Measurements from ENCODE around the gene MOCS2. TPM values are rescaled to one million over a fixed set of nuclear protein-coding genes. Genes with fewer than 3 reads are reported as not detected.

MOCS2 gene
- total RNA-seq, 1 experiment from 2014 or later, result 14.4 TPM

DNA sequence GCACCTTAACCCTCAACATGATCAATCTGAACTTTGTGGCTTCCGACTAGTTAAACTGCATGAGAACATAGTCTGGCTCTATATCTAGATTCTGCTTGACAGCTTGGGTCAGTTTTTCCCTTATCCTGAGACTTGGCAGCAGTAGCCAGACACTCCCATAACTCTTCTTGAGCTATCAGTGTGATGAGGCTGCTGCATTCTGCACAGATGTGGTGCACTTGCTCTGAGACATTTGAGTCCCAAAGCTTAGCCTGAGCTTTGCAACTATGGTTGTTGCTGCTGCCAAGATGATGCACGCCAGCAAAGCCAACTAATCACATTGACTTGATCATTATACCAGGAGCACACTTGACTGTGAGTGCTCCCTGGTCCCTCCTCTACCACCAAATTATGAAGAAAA is 36.2 kb downstream of the MOCS2 start (continued):
- TF ChIP-seq, protein P1, sequence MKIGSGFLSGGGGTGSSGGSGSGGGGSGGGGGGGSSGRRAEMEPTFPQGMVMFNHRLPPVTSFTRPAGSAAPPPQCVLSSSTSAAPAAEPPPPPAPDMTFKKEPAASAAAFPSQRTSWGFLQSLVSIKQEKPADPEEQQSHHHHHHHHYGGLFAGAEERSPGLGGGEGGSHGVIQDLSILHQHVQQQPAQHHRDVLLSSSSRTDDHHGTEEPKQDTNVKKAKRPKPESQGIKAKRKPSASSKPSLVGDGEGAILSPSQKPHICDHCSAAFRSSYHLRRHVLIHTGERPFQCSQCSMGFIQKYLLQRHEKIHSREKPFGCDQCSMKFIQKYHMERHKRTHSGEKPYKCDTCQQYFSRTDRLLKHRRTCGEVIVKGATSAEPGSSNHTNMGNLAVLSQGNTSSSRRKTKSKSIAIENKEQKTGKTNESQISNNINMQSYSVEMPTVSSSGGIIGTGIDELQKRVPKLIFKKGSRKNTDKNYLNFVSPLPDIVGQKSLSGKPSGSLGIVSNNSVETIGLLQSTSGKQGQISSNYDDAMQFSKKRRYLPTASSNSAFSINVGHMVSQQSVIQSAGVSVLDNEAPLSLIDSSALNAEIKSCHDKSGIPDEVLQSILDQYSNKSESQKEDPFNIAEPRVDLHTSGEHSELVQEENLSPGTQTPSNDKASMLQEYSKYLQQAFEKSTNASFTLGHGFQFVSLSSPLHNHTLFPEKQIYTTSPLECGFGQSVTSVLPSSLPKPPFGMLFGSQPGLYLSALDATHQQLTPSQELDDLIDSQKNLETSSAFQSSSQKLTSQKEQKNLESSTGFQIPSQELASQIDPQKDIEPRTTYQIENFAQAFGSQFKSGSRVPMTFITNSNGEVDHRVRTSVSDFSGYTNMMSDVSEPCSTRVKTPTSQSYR (CRISPR knock-in tag; IDR thresholded peaks at IDR 0.05), result no peak
- no peak for TF ChIP-seq GRHL2 (CRISPR knock-in tag; IDR thresholded peaks at IDR 0.05; ENCODE audit: insufficient replicate concordance, severe bottlenecking)

DNA sequence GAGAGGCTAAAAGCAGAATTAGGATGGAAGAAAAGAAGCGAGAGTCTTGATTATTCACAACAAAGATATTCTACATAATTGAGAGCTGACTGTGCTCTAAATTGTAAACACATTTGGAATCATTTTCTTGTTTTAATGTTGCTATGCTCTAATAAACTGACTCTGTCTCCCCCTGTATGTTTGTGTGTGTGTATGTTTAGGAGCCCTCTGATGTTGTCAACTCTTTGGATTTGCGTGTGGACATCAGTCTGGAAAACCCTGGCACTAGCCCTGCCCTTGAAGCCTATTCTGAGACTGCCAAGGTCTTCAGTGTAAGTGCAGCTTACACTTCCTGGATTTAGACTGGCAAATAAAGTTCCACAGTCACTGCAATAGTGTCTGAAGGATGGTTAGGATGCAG is 37.8 kb downstream of the MOCS2 start:
- Mint-ChIP-seq H3K36me3 (peaks cover 9% of the 10 kb centered on the region; the same call in 1 of the 2 replicates), H3K27me3 (ENCODE audit: low read depth) (no peaks in the 10 kb centered on the region), H3K4me1 (no peaks in the 10 kb centered on the region), H3K9me3 (no peaks in the 10 kb centered on the region), H3K27ac (no peak overlapping the region), H3K4me3 (no peak overlapping the region)
- POLR2A ChIA-PET, result no interaction called here
- no peak for TF ChIP-seq NR1H2 (CRISPR knock-in tag; IDR thresholded peaks at IDR 0.05)
- TF ChIP-seq, protein P2, sequence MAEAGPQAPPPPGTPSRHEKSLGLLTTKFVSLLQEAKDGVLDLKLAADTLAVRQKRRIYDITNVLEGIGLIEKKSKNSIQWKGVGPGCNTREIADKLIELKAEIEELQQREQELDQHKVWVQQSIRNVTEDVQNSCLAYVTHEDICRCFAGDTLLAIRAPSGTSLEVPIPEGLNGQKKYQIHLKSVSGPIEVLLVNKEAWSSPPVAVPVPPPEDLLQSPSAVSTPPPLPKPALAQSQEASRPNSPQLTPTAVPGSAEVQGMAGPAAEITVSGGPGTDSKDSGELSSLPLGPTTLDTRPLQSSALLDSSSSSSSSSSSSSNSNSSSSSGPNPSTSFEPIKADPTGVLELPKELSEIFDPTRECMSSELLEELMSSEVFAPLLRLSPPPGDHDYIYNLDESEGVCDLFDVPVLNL (CRISPR knock-in tag; IDR thresholded peaks at IDR 0.05; ENCODE audit: borderline replicate concordance, low read depth), result no peak
- TF ChIP-seq NFE2L1 (CRISPR knock-in tag; IDR thresholded peaks at IDR 0.05), result no peak
- TF ChIP-seq GTF2I (CRISPR knock-in tag; conservative IDR thresholded peaks at IDR 0.05), result no peak
- TF ChIP-seq, protein P3, sequence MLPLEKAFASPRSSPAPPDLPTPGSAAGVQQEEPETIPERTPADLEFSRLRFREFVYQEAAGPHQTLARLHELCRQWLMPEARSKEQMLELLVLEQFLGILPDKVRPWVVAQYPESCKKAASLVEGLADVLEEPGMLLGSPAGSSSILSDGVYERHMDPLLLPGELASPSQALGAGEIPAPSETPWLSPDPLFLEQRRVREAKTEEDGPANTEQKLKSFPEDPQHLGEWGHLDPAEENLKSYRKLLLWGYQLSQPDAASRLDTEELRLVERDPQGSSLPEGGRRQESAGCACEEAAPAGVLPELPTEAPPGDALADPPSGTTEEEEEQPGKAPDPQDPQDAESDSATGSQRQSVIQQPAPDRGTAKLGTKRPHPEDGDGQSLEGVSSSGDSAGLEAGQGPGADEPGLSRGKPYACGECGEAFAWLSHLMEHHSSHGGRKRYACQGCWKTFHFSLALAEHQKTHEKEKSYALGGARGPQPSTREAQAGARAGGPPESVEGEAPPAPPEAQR (CRISPR knock-in tag; IDR thresholded peaks at IDR 0.05), result no peak
- TF ChIP-seq TCF7 (CRISPR knock-in tag; IDR thresholded peaks at IDR 0.05; ENCODE audit: low read depth), result no peak
- TF ChIP-seq, protein P4, sequence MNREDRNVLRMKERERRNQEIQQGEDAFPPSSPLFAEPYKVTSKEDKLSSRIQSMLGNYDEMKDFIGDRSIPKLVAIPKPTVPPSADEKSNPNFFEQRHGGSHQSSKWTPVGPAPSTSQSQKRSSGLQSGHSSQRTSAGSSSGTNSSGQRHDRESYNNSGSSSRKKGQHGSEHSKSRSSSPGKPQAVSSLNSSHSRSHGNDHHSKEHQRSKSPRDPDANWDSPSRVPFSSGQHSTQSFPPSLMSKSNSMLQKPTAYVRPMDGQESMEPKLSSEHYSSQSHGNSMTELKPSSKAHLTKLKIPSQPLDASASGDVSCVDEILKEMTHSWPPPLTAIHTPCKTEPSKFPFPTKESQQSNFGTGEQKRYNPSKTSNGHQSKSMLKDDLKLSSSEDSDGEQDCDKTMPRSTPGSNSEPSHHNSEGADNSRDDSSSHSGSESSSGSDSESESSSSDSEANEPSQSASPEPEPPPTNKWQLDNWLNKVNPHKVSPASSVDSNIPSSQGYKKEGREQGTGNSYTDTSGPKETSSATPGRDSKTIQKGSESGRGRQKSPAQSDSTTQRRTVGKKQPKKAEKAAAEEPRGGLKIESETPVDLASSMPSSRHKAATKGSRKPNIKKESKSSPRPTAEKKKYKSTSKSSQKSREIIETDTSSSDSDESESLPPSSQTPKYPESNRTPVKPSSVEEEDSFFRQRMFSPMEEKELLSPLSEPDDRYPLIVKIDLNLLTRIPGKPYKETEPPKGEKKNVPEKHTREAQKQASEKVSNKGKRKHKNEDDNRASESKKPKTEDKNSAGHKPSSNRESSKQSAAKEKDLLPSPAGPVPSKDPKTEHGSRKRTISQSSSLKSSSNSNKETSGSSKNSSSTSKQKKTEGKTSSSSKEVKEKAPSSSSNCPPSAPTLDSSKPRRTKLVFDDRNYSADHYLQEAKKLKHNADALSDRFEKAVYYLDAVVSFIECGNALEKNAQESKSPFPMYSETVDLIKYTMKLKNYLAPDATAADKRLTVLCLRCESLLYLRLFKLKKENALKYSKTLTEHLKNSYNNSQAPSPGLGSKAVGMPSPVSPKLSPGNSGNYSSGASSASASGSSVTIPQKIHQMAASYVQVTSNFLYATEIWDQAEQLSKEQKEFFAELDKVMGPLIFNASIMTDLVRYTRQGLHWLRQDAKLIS (CRISPR knock-in tag; IDR thresholded peaks at IDR 0.05; ENCODE audit: borderline replicate concordance), result no peak
- CTCF ChIA-PET, result interaction anchor here (1.5 kb wide), 1 partner anchor 36 kb away, joined by 6 read pairs; no protein-coding TSS in a partner anchor
- no peak for DNase-seq (ENCODE audit: low spot score)
- ATAC-seq, result no peak

DNA sequence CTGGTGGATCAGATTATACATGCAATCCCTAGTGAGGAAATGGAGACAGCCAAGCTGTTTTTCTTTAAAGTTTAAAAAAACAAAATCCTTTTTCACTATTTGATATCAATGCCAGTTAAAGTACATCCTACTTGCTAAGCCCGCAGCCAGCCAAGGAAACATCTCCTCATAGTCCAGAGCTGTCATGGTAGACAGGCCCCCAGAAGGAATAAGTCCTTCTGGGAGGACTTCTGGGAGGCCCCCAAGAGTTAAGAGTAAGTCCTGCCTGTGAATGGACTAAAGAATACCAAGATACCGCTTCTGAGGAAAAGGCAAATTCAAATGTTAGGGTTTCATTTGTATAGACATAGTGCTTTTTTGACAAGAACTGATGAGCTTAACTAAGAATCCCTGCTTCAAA is 38.3 kb downstream of the MOCS2 start:
- ATAC-seq, result no peak
- Mint-ChIP-seq H3K4me1 (no peaks in the 10 kb centered on the region), H3K4me3 (no peak overlapping the region), H3K27me3 (ENCODE audit: low read depth) (no peaks in the 10 kb centered on the region), H3K9me3 (no peaks in the 10 kb centered on the region), H3K27ac (no peak overlapping the region), H3K36me3 (peaks cover 9% of the 10 kb centered on the region; the same call in 1 of the 2 replicates)
- no peak for DNase-seq (ENCODE audit: low spot score)
- ChIA-PET POLR2A (no interaction called here), CTCF (interaction anchor here (1.5 kb wide), 1 partner anchor 36 kb away, joined by 6 read pairs; no protein-coding TSS in a partner anchor)
- TF ChIP-seq, protein P5, sequence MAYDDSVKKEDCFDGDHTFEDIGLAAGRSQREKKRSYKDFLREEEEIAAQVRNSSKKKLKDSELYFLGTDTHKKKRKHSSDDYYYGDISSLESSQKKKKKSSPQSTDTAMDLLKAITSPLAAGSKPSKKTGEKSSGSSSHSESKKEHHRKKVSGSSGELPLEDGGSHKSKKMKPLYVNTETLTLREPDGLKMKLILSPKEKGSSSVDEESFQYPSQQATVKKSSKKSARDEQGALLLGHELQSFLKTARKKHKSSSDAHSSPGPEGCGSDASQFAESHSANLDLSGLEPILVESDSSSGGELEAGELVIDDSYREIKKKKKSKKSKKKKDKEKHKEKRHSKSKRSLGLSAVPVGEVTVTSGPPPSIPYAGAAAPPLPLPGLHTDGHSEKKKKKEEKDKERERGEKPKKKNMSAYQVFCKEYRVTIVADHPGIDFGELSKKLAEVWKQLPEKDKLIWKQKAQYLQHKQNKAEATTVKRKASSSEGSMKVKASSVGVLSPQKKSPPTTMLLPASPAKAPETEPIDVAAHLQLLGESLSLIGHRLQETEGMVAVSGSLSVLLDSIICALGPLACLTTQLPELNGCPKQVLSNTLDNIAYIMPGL (CRISPR knock-in tag; IDR thresholded peaks at IDR 0.05), result no peak
- TF ChIP-seq TEAD1 (CRISPR knock-in tag; IDR thresholded peaks at IDR 0.05) (no peak), ZNF121 (CRISPR knock-in tag; IDR thresholded peaks at IDR 0.05) (no peak), JAZF1 (CRISPR knock-in tag; IDR thresholded peaks at IDR 0.05) (no peak), IRF2 (CRISPR knock-in tag; IDR thresholded peaks at IDR 0.05; ENCODE audit: borderline replicate concordance, low read depth) (no peak), ZBTB21 (CRISPR knock-in tag; IDR thresholded peaks at IDR 0.05; ENCODE audit: borderline replicate concordance) (no peak)
- TF ChIP-seq, protein P6, sequence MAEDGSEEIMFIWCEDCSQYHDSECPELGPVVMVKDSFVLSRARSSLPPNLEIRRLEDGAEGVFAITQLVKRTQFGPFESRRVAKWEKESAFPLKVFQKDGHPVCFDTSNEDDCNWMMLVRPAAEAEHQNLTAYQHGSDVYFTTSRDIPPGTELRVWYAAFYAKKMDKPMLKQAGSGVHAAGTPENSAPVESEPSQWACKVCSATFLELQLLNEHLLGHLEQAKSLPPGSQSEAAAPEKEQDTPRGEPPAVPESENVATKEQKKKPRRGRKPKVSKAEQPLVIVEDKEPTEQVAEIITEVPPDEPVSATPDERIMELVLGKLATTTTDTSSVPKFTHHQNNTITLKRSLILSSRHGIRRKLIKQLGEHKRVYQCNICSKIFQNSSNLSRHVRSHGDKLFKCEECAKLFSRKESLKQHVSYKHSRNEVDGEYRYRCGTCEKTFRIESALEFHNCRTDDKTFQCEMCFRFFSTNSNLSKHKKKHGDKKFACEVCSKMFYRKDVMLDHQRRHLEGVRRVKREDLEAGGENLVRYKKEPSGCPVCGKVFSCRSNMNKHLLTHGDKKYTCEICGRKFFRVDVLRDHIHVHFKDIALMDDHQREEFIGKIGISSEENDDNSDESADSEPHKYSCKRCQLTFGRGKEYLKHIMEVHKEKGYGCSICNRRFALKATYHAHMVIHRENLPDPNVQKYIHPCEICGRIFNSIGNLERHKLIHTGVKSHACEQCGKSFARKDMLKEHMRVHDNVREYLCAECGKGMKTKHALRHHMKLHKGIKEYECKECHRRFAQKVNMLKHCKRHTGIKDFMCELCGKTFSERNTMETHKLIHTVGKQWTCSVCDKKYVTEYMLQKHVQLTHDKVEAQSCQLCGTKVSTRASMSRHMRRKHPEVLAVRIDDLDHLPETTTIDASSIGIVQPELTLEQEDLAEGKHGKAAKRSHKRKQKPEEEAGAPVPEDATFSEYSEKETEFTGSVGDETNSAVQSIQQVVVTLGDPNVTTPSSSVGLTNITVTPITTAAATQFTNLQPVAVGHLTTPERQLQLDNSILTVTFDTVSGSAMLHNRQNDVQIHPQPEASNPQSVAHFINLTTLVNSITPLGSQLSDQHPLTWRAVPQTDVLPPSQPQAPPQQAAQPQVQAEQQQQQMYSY (CRISPR knock-in tag; IDR thresholded peaks at IDR 0.05), result no peak
- TF ChIP-seq, protein P7, sequence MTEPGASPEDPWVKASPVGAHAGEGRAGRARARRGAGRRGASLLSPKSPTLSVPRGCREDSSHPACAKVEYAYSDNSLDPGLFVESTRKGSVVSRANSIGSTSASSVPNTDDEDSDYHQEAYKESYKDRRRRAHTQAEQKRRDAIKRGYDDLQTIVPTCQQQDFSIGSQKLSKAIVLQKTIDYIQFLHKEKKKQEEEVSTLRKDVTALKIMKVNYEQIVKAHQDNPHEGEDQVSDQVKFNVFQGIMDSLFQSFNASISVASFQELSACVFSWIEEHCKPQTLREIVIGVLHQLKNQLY (CRISPR knock-in tag; IDR thresholded peaks at IDR 0.05), result no peak

All from WTC11 (cell line).